Activated CD8-positive, alpha-beta memory T cell treated with anti-CD3 and anti-CD28 coated beads, Interleukin-2, amount 50 U/mL, for 1 hour (primary cell): ENCODE data around the gene NME5.
"Not testable (repeated sequence)": the region's sequence is repeated elsewhere in the genome, so short reads cannot be mapped to it uniquely, and the experiment has no call there.

ENCODE experiments used
- DNase-seq: peaks from one replicate; pipeline ENCODE4 v3.0.0-alpha.2; 2020; ENCODE audit errors: extremely low read depth

NME5 gene

DNA sequence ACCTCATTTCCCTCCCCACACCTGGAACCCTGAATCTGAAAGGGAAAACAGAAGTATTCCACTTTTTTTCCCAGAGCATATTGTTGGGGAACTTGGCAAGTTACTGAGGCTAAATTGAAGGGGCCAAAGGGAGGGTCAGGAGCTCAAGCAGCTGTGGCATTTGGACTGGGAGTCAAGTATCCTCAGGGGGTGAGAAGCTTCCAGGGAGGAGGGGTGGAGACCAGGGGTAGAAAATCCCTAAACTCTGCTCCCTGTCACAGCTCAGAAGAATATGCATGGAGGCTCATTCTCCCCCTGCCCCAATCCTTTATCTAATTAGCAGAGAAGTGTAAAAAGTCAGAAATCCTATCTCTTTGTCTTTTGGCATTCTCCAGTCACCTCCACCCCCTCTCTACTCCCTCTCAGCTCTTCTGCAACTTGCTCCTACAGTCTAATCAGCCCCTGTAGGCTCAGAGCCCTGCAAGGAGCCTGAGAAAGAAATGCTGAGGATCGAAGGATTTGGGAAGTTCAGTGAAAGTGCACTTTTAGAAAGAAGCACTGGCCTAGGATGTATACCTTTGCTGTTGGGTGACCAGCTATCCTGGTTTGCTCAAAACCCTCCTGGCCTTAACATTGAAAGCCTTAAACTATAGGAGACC lies 61.1 kb downstream of the NME5 start:
- DNase-seq = no peak

GRCh38 chr5:138077064-138077696 lies 62.0 kb downstream of the NME5 start:
- DNase-seq = no peak

GRCh38 chr5:138070026-138070425 lies 69.2 kb downstream of the NME5 start:
- DNase-seq = not testable (repeated sequence)

DNA sequence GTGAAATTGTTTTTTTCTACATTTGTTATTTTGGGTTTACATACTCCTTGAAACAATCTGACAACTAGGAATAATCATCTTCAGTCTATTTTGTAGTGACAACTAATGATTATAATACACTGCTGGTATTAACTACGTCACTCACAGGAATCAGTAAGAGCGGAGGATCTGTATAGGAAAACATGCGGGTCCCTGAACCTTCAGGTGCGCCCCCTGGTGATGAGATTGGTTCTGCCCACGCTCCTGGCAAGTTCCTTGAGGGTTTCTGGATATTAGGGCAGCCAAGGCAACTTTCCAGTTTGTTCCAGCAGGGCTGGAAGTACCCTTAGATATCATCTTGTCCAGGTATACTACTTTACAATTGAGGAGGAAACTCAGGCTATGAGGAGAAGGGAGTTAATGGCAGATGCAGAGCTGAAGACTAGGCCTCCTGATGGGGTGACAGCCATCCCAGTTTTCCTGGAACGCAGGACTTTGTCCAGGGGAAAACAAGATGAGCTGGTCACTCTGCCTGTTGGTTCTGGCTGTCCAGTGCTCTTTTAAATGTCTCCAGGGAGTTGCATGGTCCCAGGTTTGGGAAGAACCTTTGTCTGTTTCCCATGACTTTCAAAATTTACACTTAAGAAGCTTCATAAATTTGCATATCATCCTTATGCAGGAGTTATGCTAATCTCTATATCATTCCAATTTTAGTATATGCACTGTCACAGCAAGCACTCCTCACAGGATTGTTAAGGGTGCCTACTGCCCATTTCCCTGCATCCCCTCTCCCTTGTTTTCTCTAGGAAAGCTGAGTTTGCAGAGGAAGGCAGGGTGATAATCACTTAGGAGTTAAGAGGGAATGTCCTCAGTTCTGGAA lies 70.3 kb downstream of the NME5 start:
- DNase-seq = peak; percentile 22

GRCh38 chr5:138067945-138068344 lies 71.3 kb downstream of the NME5 start:
- DNase-seq = no peak
